GM19397 (cell line): ENCODE results near the gene FGF10.

Source experiments
- ATAC-seq: cut with Tn5 transposase; IDR thresholded peaks from one replicate; pipeline ENCODE4 v1.9.1; 2021; ENCODE audit warnings: mild to moderate bottlenecking, moderate library complexity; ENCODE audit not compliant: unreplicated experiment

The FGF10 gene

GRCh38 chr5:44389090-44389822, at the start of gene FGF10:
TSS of gene FGF10 (minus strand) at chr5:44389420. CDS start at chr5:44388682, 738 bp downstream.
- ATAC-seq: no peak

- ATAC-seq: no peak
These were observed 37.7 kb upstream of the FGF10 start for GRCh38 chr5:44426944-44427343.

- ATAC-seq: no peak
These were observed 23.1 kb upstream of the FGF10 start for GRCh38 chr5:44412286-44412685.

- ATAC-seq: no peak
These were observed 12.9 kb upstream of the FGF10 start for GRCh38 chr5:44402084-44402483.

GRCh38 chr5:44401611-44402010, 12.4 kb upstream of the FGF10 start:
- ATAC-seq: no peak

- no peak for ATAC-seq
These were observed 9.2 kb upstream of the FGF10 start for GRCh38 chr5:44398382-44398781.

- ATAC-seq: no peak
These were observed 7.1 kb upstream of the FGF10 start for GRCh38 chr5:44396312-44396711.

GRCh38 chr5:44390351-44390750, 1.1 kb upstream of the FGF10 start:
- ATAC-seq: no peak

GRCh38 chr5:44389823-44390143, 563 bp upstream of the FGF10 start:
- no peak for ATAC-seq

- ATAC-seq: no peak
These were observed 715 bp downstream of the FGF10 start for GRCh38 chr5:44388321-44389089.

GRCh38 chr5:44387921-44388320, 1.3 kb downstream of the FGF10 start:
- ATAC-seq: no peak

- ATAC-seq: no peak
These were observed 1.8 kb downstream of the FGF10 start for GRCh38 chr5:44387406-44387805.

- no peak for ATAC-seq
These were observed 3.8 kb downstream of the FGF10 start for GRCh38 chr5:44385291-44385900.

GRCh38 chr5:44384816-44385215, 4.4 kb downstream of the FGF10 start:
- ATAC-seq: no peak

GRCh38 chr5:44382894-44383293, 6.3 kb downstream of the FGF10 start:
- ATAC-seq: no peak

GRCh38 chr5:44377057-44377456, 12.2 kb downstream of the FGF10 start:
- no peak for ATAC-seq

GRCh38 chr5:44372028-44372427, 17.2 kb downstream of the FGF10 start:
- no peak for ATAC-seq

- ATAC-seq: no peak
These were observed 22.0 kb downstream of the FGF10 start for GRCh38 chr5:44367203-44367602.

- ATAC-seq: no peak
These were observed 23.9 kb downstream of the FGF10 start for GRCh38 chr5:44365345-44365744.

GRCh38 chr5:44364097-44364496, 25.1 kb downstream of the FGF10 start:
- no peak for ATAC-seq

GRCh38 chr5:44361342-44362001, 27.7 kb downstream of the FGF10 start:
- no peak for ATAC-seq

GRCh38 chr5:44360919-44361318, 28.3 kb downstream of the FGF10 start:
- no peak for ATAC-seq
